Gastroesophageal sphincter (tissue), 3 donors: ENCODE measurements around the gene MAPK4.

Experiments
- EP300 ChIP-seq: sonication (generic); formaldehyde crosslinking; IDR thresholded peaks from one replicate; pipeline ENCODE4 v1.6.1; 2017; ENCODE audit warnings: antibody characterized with exemption, mild to moderate bottlenecking
- POLR2A ChIP-seq, 2 donors: fragments of 450-650 bp; IDR thresholded peaks; one replicate each; pipeline ENCODE4 v1.6.1; 2017; ENCODE audit warnings: antibody characterized with exemption in 2 of 2, mild to moderate bottlenecking in 2 of 2, moderate library complexity in 1 of 2
- POLR2AphosphoS5 ChIP-seq: sonication (generic); formaldehyde crosslinking; IDR thresholded peaks from one replicate; pipeline ENCODE4 v1.6.1; 2017; ENCODE audit warnings: antibody characterized with exemption
- TF ChIP-seq, protein P1 (sequence below), 4 experiments: fragments of 200-600 bp in 2 of 4; fragments of 450-650 bp in 2 of 4; sonication (generic) in 1 of 4; IDR thresholded peaks; one replicate each; pipeline ENCODE4 v1.5.1; 2017 to 2019; ENCODE audit warnings: antibody characterized with exemption in 4 of 4, mild to moderate bottlenecking in 2 of 4, moderate library complexity in 2 of 4

DNA sequence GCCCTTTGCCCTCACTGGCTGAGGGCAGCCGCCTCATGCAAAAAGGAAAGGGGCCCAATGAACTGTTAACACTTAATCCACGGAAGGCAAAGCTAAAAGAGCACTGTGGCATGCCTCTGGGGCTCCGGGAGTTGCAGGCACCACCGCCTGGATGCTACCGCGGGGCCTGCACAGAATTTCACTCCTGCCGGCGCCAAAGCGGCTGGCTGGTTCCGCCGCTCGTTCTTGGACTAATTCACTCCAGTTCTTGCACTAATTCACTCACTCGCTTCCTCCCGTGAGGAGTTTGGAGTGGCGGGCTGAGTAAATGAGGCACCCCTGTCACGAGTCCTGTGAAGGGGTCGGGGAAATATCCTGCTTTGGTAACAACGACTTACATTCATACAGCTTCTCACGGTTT is 14.0 kb upstream of the MAPK4 start:
- TF ChIP-seq POLR2A (IDR thresholded peaks at IDR 0.05) (no peak), EP300 (no peak), POLR2AphosphoS5 (no peak)
- TF ChIP-seq, protein P1, sequence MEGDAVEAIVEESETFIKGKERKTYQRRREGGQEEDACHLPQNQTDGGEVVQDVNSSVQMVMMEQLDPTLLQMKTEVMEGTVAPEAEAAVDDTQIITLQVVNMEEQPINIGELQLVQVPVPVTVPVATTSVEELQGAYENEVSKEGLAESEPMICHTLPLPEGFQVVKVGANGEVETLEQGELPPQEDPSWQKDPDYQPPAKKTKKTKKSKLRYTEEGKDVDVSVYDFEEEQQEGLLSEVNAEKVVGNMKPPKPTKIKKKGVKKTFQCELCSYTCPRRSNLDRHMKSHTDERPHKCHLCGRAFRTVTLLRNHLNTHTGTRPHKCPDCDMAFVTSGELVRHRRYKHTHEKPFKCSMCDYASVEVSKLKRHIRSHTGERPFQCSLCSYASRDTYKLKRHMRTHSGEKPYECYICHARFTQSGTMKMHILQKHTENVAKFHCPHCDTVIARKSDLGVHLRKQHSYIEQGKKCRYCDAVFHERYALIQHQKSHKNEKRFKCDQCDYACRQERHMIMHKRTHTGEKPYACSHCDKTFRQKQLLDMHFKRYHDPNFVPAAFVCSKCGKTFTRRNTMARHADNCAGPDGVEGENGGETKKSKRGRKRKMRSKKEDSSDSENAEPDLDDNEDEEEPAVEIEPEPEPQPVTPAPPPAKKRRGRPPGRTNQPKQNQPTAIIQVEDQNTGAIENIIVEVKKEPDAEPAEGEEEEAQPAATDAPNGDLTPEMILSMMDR (IDR thresholded peaks at IDR 0.05), result no peak
